ENCODE data around the gene GADD45A.
"Not testable (repeated sequence)": the region's sequence is repeated elsewhere in the genome, so short reads cannot be mapped to it uniquely, and the experiment has no call there.

Gene GADD45A, protein sequence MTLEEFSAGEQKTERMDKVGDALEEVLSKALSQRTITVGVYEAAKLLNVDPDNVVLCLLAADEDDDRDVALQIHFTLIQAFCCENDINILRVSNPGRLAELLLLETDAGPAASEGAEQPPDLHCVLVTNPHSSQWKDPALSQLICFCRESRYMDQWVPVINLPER

DNA sequence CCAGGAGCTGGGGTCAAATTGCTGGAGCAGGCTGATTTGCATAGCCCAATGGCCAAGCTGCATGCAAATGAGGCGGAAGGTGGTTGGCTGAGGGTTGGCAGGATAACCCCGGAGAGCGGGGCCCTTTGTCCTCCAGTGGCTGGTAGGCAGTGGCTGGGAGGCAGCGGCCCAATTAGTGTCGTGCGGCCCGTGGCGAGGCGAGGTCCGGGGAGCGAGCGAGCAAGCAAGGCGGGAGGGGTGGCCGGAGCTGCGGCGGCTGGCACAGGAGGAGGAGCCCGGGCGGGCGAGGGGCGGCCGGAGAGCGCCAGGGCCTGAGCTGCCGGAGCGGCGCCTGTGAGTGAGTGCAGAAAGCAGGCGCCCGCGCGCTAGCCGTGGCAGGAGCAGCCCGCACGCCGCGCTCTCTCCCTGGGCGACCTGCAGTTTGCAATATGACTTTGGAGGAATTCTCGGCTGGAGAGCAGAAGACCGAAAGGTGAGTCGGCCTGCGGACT, at the start of gene GADD45A:
TSS of gene GADD45A (plus strand) at position 135 of the 491 bp plus-strand sequence. CDS start at position 429, 294 bp downstream.
- peak; percentile 99 for DNase-seq

DNA sequence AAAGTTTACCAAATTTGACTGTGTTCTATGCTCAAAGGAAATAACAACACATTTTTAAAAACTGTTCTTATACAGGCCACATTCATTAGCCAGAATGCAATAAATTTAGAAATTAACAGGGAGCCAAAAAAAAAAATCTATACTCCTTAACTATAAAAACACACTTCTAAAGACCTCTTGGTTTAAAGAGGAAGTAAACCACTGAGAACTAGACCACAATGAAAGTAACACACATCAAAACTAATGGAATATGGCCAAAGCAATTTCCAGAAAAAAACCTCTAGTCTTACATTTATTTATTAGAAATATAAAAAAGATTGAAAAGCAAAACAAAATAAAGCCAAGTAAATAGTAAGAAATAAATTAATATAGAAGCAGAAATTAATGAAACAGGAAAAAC, 48.9 kb upstream of the GADD45A start:
- DNase-seq, result no peak

DNA sequence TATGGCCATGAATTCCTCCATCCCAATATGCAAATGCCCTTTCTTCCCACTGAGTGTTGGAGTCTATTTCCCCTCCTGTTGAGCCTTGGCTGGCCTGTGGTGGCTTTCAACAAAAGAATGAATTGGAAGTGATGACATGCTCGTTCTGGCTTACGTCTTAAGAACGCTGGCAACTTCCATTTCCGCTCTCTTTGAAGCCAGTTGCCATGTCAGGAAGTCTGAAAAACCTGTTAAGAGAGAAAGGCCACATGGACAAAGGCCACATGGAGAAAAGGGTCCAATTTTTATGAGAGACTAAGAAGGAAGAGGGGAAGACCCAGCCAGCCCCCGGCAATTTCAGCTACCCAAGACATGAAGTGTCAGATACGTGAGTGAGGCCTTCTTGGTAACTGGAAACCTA, 45.6 kb upstream of the GADD45A start:
- no peak for DNase-seq

DNA sequence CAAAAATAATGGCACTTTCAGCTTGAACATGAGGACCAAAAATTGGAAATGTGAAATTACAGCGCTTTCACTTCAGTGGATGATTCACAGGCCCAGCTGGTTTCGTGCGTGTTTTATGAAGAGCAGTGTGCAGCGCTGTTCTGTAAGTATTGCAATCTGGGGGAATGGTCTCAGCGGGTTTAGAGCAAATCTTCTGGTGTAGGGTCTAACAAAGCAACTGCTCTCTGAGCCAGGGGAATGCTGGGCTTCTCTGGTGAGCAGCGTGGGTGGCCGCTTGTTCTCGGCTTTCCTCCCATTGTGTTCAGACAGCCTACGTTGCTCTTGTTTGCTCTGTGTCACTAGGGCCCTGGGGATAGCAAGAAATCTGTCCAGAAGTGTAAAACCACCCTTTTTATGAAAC, 42.4 kb upstream of the GADD45A start:
- DNase-seq, result peak; percentile 86

DNA sequence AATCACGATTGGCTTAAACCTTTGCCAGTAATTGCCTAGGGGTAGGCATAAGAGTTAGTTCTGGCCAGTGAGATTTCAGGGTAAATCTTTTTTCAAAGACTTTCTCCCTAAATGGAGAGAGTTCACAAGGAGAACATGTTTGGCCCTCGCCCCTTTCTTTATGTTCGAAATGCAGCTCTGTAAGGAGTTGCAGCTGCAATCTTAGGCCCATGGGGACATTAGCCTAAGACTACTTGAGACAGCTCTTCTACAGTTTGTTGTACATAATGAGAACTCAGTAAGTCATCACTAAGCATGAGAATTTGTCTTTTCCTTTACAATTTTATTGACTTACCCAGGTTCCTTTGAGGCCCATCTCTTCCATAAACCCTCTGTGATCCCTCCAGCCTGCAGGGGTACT, 40.4 kb upstream of the GADD45A start:
- DNase-seq, result no peak

DNA sequence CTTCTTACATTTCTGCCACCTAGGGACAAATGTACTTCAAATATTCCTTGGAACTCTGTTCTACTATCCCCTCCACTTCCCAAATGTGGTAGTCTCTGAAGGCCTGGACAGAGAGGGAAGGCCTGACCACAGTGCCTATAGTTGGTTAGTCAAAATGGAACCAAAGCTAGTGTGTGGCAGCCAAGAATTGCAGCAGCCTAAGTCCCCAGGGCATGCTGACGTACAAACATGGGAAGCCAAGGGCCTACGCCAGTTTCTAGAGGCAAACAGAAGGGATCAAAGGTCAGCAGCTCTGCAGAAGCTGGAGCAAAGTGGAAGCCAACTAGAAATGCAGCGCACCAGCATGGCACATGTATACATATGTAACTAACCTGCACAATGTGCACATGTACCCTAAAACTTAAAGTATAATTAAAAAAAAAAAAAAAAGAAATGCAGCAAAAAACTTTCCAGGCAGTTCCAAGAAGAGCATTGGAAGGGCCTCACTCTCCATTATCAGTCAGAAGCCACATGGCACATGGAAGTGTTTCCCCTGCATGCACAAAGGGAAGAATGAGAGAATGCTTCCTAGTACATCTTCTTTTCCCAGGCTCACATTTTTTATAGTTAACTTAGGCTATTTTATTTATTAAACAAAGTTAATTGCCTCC, 39.4 kb upstream of the GADD45A start:
- DNase-seq, result peak; percentile 79

DNA sequence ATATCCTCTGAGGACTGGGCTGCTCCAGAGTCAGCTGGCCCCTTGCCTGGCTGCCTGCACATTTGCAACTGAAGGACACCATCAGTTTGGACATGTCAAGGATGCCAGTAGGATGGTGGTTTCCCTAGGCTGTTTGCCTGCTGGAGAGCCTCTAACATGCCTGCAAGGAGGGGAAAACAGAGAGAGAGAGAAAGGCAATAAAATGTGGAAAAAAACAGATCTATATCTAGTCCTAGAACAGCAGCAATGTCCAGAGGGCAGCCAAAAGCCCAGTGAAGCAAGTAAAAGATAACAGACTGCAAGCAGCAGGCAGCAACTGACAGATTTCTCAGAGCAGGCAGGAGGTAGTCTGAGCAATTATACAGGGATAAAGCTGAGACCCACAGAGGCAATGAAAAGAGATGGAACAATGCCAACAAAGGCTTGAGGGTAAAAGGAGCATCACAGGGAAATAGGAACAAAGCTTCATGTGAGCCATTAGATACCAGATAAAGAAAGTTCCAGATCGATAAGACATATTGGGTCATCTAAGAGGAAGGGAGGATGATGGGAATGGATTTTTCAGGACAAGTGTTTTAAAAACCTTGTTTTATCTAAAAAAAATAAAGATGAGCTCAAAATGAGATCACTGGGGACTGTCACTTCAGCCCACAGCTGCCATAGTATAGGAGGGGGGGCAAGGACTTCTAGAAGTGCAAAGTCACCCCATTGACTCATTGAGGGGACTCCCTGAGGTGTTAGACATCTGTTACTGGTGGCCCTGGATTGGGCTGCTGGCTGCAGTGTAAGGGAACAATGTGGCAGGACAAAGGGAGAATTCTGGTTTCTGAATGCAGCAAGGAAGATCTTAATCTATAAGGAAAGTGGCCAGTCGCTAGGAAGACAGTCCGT, 38.6 kb upstream of the GADD45A start:
- peak; percentile 96 for DNase-seq

DNA sequence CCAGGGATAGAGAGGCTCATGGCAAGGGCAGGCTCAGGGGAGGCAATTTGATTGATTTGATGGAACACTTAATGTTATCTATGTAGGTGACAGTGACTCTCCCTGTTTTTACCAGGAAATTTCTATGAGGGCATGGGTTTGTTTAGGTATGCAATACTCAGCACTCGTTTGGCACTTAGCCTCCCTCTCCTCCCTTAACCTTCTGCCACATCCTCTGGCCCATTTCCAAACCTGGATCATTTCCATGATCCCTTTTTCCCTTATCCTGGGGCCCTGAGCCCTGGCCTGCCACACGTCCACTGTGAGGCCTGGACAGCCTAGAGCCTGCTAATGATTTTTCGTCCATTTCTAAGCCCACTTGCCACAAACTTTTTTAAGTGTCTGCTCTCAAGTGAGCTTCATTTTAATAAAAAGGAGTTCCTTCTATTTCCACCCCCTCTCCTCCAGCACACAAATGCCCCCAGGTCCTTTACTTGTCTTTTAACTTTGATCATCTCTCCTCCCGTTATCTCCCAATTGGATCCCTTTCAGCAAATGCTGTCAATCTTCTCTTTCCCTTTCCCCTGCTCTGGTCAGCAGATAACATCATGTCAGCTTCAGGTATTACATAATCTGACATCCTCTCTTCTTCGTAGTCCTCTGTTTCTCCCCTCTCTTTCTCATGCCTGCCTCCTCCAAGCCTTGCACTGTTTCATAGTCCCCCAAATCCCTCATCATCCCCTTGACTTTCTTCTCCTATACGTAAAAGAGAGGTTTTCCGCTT, 37.8 kb upstream of the GADD45A start:
- no peak for DNase-seq

DNA sequence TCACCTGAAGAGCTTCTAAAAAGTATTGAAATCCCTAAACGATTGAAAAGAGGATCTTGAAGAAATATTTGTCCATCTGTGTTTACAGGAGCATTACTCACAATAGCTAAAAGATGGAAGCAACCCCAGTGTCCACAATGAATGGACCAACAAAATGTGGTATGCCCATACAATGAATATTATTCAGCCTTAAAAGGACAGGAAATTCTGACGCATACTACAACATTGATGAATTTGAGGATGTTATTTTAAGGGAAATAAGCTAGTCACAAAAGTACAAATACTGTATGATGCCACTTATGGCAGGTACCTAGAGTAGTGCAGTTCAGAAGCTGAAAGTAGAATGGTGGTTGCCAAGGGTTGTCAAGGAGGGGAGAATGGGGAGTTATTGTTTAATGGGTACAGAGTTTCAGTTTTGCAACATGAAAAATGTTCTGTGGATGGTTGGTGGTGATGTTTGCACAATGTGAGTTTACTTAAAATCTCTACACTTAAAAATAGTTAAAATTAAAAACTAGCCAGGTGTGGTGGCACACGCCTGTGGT, 37.1 kb upstream of the GADD45A start:
- no peak for DNase-seq

DNA sequence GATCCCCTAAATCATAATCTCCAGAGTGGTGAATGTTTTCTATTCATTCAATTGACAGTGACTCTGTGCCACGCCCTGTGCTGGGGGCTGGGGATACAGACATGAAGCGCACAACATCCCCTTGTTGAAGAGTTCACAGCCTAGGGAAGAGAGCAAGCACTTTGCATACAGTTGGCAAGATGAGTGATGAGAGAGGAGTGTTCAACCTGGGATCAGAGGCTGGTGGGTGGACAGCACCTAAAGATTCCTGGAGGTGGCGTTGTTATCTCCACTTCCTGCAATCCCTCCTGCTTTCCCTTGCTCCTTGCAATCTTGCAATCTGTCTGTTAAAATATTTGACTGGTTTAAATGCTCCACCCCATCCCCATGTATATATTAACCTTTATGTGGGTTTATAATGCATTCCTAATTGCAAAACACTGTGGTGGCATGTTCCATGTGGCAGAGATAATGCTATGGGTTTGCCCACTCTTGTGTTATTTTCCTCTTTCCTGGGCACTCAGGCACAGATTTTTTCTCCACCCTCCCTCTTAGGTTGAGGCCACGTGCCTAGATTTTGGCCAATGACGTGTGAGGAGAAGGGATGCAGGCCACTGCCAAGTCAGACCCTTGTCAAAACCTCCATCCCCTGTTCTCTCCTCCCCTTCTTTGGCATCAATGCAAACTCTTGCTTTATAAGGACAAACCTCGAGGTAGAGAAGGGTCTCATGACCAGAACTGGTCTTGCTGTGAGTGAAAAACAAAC, 36.2 kb upstream of the GADD45A start:
- DNase-seq, result no peak

DNA sequence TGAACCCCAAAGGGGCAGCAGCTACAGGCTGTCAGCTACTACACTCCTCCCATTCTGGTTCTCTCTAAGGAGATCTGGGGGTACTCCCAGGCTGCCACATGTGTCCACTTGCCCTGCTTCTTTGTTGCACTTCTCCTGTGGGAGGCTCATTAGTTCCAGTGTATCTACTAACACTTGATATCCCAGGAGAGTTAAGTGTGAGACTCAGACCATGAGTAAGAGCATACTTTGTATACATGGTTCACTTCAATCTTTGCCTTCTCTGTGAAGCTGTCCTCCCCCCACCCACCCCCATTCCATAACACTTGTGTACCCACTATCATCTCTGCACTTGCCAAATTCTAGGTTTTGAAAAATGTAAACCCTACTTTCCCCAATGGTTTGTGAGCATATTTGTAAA, 34.9 kb upstream of the GADD45A start:
- no peak for DNase-seq

DNA sequence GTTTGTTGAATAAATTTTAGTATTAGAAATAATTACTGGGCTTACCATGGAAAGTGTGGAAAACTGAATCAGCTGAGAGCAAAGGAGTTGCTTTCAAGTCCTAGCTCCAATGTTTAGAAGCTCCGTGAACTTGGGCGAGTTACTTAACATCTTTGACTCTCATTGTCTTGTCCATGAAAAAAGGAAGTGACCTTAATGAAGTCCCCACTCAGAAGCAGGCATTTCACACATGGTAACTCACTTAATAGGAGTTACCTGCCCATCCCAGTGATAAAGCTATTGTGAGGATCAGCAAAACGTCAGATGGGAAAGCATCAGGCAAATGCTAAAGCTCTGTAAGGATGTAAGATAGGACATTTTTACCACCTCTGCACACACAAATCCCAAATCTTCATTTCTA, 34.0 kb upstream of the GADD45A start:
- no peak for DNase-seq

DNA sequence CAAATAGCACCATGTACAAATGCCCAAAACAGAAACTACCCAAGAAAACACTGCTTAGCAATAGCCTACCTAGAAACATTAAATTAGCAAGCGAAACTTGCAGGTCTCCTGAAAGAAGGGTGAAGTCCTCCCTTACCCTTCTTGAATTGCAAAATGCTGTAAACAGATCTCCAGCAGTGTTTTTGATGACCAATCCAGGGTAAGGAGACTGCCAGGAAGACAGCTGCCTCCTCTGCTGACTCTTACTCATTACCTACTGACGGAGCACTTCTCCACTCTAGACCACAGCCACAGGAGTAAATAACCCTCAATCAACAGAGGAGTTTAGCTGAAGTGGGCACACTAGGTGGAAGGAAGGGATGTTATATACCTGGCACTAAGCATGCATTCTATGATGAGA, 32.2 kb upstream of the GADD45A start:
- DNase-seq, result no peak

DNA sequence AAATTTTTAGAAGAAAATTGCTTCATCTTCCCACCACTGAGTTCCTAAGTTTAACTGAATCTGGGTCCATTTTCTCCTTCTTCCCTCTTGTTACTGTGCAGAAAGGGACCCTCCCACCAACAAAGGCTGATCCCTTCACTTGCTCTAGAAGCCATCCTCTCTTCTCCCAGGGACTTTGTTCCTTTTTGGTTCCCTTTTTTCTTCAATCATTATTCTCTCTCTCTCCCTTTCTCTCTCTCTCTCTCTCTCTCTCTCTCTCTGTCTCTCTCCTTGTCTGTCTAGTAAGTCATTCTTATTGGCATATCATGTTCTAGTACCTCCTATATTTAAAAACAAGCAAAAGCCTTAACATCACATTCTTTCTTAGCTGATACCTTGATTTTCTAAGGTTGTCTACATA, 31.7 kb upstream of the GADD45A start:
- DNase-seq, result no peak

DNA sequence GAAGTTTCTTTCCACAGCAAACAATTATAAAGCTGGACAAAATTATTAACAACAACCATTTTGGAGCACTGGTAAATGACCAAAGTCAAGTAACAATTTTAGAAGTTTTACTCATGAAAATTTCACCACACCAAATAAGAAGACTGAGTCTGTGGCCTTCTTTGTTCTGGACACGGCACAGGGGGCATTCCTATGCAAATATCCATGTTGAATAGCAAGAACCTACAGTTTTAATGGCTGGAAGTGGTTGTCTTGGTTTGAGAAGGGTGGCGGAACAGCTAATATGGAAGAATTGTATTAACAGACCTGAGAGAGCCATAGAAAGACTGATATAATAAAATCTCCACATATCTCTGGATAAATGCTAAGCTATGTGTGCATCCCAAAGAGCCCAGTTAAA, 29.4 kb upstream of the GADD45A start:
- no peak for DNase-seq

DNA sequence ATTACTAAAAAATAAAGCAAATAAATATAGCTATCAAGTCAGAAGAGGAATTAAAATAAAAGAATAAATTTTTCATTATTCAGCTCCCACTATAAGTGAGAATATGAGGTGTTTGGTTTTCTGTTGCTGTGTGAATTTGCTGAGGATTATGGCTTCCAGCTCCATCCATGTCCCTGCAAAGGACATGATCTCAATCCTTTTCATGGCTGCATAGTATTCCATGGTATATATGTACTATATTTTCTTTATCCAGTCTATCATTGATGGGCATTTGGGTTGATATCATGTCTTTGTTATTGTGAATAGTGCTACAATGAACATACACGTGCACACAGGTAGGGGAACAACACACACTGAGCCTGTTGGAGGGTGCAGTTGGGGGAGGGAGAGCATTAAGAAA, 27.8 kb upstream of the GADD45A start:
- not testable (repeated sequence) for DNase-seq

DNA sequence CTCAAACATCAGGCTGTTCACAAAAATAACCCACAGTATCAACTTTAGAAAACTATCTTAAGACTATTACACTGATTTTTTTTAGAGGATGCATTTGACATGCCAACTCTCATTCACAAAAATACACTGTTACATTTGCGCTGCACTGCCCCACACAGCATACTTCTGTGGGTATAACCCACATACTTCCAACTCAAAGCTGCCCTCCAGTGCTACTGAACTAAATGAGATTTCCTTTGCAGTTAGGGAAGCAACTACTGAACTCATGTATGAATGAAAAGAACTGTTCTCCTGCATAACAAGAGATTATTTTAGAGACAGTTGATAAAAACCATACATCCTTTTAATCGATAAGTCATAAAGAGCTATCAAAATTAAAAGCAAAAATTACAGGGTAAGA, 25.8 kb upstream of the GADD45A start:
- no peak for DNase-seq

DNA sequence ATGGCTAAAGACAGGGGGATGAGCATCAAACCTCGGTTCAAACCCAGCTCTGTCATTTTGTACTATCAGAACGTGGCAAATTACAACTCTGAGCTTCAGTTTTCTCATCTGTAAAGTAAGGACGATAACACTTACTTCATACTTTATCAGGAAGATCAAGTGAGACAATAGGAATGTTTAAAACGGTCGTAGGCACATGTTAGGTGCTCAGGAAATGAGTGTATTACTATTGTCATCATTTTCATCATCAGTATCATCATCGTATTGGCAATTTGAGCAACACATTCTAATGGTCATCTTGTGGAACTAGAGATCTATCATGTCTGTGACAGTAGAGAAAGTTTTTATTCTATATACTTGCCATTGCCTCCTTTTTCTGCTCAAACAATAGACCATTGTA, 22.1 kb upstream of the GADD45A start:
- DNase-seq, result no peak

DNA sequence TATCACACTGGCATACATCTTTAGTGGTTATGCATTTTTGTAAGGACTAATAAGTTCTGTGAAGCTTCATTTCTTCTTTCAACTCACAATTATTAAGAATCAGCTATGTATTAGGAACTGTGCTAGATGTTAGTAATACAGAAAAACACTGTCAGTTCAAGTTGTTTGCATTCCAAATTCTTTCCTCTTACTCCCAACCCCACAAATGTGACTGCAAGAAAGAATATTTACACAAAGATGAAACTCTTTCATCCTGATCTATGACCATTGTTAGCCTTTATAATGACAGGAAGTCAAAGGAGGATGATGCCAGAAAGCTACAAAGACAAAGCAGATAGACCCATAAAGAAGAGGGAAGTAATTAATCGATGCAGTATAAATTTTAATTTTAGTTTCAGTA, 21.0 kb upstream of the GADD45A start:
- DNase-seq, result no peak

DNA sequence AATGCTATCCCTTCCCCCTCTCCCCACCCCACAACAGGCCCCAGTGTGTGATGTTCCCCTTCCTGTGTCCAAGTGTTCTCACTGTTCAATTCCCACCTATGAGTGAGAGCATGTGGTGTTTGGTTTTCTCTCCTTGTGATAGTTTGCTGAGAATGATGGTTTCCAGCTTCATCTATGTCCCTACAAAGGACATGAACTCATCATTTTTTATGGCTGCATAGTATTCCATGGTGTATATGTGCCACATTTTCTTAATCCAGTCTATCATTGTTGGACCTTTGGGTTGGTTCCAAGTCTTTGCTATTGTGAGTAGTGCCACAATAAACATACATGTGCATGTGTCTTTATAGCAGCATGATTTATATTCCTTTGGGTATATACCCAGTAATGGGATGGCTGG, 19.7 kb upstream of the GADD45A start:
- not testable (repeated sequence) for DNase-seq

DNA sequence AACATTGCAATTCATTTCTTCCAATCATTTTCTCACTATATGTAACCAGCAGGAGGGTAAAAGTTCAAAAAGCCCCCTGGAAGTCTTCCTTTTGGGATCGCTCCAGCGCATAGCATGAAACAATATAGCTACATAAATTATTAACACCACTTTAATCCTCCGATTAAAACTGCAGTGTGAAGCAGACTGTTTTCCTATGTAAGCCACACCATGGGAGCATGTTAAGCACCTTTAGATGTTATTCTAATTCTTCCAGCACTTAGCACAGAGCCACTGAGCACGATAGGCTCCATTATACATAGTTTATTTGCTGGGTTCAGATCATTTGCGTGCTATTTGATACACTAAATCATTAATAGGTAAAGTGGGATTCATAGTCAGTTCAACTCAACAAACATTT, 18.4 kb upstream of the GADD45A start:
- no peak for DNase-seq

DNA sequence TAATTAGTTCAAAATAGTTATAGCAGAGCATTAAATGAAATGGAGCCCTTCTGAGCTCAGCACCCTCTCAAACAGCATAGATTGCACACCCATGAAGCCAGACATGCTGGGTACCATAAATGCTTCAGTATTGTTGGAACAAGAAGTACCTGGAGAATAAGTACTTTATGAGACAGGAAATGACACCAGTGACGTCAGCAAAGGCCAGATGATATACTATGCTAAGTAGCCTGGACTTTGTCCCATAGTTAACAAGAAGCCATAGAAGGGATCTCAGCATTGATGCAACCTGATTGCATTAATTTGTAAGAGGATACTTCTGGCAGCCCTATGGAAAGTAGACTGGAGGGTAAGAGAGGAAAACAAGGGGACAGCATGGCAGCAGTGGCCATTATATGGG, 16.3 kb upstream of the GADD45A start:
- no peak for DNase-seq
